ENCODE results near the gene COL15A1.

The COL15A1 gene

GRCh38 chr9:98916660-98917059 lies 27.0 kb upstream of the COL15A1 start:
- no peak for DNase-seq (ENCODE audit: low read depth)

DNA sequence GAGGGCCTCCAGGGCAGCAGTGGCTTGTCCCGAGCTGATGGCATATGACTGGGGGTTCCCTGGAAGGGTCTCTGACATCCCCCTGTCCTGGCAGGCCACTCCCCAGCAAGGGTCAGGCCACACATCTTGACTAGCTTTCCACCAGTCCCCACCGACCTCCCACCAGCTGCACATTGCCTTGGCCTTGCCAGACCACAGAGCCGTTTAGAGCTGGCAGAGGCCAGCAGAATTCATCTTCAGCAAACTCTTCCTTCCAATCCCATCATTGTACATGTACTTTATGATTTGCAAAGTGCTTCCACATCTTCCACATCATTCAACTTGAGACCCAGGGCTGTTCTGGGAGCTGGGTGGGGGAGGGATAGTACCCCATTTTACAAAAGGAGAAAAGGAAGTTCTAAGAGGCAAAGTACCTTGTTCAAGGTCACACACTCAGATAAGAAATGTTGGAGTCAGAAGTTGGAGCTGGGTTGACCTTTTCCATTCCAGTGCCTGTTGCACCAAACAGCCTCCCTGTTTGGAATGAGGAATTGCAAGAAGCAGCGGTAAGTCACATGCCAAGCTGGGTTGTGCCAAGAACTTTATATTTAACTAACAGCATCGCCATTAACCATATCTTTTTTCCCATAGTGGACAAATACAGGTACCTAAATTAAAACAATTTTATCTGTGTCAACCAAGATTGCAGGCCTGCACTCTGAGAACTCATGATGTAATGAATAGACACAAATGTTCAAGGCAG lies 25.8 kb upstream of the COL15A1 start:
- no peak for DNase-seq (ENCODE audit: low read depth)

DNA sequence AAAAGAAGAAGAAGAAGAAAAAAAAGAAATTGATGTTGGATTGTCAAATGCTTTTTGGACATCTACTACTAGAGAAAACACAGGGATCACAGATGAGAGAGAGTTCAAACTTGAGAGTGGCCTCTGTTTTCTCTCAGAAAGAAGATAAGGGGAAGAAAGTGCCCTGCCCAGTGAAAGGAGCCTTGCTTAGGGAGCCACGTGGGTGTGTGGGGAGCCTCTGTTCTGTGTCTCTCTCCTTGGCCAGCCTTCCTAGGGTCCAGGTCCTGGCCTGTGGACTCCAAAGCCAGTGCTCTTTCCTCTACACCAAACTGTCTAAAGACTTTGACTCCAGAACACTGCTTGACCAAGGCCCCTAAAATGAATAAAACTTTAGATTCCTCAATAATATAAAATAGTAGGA lies 22.0 kb upstream of the COL15A1 start:
- DNase-seq (ENCODE audit: low read depth) = no peak

DNA sequence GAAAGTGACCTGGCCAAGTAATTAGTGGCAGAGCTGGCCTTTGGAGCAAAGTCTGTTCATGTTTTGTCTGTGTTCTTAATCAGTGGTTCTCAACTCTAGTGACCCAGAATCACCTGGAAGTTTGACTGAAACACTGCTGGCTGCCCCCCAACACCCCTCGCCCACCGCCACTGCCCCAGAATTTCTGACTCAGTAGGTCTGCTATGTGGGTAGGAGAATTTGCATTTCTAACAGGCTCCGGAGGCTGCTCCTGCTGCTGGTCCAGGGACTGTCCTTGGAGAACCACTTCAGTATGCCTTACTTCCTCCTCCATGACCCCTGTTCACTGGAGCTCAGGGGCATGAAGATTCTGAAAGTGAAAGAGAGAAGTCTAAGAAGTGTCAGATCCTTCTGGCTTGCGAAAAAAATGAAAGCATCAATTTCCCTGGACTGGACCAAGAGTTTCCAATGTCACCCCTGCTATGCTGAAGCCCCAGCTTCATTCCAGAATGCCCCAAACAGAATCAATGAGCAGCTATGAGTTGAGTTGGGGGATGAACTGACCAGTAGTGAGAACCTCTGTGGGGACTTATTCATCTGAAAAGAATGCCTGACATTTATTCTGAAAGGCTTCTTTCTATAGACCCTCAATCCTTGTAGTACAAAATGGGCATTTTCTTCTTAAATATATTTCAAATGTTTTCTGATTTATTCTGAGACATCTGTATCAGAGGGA lies 20.8 kb upstream of the COL15A1 start:
- no peak for DNase-seq (ENCODE audit: low read depth)

DNA sequence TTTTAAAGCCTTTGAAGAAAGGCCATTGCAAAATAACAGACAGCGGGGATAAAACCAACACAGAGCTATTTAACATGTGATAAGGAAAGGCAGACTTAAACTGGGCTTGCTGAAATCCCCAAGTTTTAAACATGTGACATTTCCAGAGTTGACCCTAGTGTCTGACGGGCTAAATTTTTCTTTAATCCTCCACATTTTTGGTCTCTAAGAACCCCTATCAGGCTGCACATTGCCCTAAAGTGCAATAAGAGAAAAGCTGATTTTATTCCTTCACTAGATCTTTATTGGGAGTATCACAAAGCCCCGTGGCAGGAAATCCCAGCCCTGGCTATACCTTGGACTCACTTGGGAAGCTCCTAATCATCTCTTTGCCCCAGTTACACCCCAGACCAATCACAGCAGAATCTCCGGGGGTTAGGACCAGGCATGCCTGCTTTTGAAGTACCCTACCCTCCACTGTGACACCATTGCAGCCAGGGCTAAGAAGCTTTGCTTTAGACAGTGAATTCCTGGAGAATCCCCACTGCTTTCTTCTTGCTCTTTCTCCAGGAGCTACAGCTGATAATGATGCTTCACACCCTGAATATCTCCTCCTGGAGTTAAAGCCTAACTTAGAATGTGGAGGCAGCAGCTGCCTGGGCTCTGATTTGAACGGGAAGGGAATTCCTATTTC lies 20.1 kb upstream of the COL15A1 start:
- DNase-seq (ENCODE audit: low read depth) = no peak

- no peak for DNase-seq (ENCODE audit: low read depth)
These were observed 18.5 kb upstream of the COL15A1 start for GRCh38 chr9:98924946-98925820.

GRCh38 chr9:98925956-98926355 lies 17.8 kb upstream of the COL15A1 start:
- DNase-seq (ENCODE audit: low read depth) = no peak

DNA sequence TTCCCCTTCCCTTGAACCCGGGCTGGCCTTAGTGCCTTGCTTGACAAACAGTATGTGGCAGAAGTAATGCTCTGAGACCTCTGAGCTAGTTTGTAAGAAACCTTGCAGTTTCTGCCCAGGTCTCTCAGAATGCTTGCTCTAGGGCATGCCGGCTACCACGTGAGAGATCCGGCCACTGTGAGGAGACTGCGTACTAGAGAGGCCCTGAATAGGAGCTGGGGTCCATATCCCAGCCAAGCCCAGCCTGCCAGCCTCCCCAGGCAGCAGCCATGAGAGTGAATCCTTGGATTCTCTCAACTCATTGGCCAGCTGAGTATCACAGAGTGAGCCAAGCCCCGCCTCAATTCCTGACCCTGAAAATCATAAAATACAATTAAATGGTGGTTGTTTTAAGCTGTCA lies 16.0 kb upstream of the COL15A1 start:
- DNase-seq (ENCODE audit: low read depth) = no peak

DNA sequence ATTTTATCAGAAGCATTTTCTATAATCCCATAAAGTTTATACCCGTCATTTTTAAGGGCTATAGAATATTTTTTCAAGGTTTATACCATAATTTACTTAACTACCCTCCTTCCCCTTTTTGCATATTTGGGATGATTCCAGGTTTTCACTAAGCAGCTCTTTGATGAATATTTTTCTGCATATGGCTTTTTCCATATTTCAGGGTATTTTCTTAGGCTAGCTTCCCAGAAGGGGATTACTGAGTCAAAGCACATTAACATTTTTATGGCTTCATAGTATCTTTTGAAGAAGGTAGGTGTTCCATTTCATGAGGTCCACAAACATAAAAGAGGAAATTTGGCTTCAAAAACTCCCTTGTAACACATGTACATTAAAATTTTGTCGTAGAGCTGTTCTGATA lies 14.6 kb upstream of the COL15A1 start:
- DNase-seq (ENCODE audit: low read depth) = no peak

DNA sequence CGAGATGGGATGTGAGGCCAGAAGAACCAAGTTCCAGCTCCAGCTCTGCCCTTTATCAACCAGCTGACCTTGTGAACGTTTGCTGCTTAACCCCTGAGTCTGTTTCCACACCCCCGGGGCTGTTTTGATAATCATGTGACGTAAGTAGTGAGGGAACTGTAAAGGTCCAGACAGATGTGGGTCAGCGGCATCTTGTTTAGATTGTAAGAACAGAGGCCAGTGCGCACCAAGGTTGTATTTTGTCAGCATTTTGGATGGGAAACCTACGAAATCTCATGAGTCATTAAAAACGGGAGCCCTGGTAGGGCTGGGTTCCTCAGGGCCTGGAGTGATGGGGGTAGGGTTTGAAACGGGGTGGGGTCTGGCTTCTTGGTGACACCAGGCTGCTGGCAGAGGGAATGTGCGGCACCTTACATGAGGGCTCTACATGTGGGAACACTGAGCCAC lies 13.8 kb upstream of the COL15A1 start:
- no peak for DNase-seq (ENCODE audit: low read depth)

- no peak for DNase-seq (ENCODE audit: low read depth)
These were observed 12.9 kb upstream of the COL15A1 start for GRCh38 chr9:98930792-98931191.

DNA sequence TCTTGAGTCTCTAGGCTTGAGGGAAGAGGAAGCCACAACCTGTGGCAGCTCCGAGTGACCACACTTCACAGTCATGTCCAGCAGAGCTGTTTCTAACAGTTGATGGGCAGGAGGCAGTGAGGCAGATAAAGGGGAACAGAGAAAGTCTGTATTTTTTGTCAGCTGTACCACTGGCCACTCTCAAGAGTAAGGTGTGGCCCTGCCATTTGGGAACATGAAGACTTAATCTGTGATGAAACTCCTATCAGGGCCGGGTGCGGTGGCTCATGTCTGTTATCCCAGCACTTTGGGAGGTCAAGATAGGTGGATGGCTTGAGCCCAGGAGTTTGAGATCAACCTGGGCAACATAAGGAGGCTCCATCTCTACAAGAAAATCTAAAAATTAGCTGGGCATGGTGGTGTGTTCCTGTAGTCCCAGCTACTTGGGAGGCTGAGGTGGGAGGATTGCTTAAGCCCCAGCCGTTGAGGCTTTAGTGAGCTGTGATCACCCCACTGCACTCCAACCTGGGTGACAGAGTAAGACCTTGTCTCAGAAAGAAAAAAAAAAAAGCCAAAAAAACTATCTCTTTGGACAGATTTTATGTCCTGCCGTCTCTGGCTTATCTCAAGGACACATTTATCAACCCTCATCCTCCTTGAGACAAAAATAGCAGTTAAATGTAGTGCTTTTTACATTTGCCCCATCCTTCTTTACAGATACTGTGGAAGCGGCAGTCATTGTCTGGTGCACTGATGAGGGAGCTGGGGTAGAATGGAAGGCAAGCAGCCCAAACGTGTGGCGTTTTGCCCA lies 11.9 kb upstream of the COL15A1 start:
- DNase-seq (ENCODE audit: low read depth) = no peak

DNA sequence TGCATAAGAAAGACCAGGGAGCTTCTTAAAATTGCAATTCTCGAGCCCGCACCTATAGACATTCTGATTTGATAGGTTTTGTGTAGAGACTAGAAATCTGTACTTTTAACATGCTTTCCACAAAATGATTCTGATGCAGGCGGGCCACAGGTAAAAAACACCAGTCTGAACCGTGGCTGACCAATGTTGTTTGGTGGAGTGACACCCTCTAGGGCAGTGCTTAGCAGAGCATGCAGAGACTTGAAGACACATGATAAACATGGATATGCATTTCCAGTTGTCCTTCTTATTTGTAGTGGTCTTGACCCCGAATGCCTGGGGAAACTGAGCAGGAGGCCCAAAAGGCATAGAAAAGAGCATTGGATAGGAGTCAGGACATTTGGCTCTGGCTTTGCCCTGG lies 10.5 kb upstream of the COL15A1 start:
- DNase-seq (ENCODE audit: low read depth) = no peak

DNA sequence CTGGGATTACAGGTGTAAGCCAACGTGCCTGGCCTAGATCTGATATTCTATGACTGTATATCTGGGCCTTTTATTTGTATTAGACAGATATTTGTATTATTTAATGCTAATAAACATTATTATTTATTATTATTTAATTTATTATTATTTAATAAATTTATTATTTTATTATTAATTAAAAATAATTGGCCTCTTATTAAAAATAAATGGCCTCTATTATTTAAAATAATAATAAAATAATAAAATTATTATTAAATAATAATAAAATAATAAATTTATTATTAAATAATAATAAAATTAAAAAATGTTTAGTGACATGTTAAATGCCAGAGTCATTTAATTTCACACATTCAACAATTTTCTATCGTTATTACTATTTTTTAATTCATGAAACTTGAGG lies 9.8 kb upstream of the COL15A1 start:
- no peak for DNase-seq (ENCODE audit: low read depth)

GRCh38 chr9:98935071-98935505 lies 8.6 kb upstream of the COL15A1 start:
- no peak for DNase-seq (ENCODE audit: low read depth)

- no peak for DNase-seq (ENCODE audit: low read depth)
These were observed 3.4 kb upstream of the COL15A1 start for GRCh38 chr9:98940276-98940675.

DNA sequence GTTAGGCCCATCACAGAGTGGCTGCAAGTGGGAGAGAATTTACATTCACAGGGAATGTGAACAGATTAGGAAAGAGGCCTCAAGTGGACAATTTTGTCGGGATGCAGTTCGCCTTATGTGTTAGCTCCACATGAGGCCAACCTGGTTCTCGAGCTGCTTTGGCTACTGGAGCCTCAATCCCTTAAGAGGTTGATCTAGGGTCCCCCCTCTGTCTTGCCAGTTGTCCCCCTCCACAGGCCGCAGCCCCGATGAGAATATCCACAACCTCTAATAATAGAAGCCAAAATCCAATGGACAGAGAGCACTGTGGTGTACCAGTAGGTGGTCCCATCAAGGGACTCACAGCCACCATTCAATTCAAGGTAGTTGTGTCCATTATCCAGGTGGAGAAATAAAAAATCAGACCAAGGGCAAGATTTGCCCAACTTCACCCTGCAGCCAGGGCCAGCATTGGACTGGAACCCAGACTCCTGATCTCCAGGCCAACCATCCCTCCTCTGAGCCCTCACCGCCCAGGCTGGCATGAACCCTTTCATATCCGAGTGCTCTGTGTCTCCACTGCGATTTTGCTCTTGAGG lies 1.7 kb upstream of the COL15A1 start:
- no peak for DNase-seq (ENCODE audit: low read depth)

DNA sequence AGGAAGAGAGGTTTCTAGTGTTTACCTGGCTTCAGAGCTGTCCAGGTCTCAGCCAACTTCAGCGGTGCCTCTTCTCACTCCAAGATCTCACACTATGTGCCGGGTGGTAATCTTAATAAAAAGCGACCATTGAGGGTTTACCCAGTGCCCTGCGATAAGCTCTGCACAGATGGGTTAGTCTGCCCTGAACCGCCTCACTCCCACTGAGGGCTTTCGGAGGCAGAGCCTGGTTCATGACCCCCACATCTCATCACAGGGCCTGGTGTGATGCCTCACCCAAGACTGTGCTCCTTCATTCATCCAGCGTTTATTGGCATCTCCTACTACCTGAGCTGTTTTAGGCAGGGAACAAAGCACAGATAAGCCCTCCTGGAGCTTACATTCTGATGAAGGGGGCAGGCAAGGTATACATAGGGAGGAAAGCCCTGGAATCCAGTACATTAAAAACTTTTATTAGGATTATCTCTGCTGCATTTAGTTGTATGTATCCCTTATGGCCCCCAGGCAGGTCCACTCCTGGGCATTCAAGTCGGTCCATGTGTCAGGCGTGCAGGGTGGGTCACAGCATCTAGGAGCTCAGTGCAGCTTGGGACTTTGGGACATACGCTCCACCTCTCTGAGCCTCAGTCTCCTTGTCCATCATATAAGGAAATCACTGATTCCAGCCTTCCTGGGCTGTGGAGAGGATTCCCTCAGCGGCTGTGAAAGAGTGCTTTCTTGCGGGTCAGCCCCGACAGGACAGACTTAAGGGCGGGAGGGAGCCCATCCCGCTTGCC lies 613 bp upstream of the COL15A1 start:
- DNase-seq (ENCODE audit: low read depth) = no peak

- DNase-seq (ENCODE audit: low read depth) = no peak
These were observed 488 bp downstream of the COL15A1 start for GRCh38 chr9:98944057-98944733.

DNA sequence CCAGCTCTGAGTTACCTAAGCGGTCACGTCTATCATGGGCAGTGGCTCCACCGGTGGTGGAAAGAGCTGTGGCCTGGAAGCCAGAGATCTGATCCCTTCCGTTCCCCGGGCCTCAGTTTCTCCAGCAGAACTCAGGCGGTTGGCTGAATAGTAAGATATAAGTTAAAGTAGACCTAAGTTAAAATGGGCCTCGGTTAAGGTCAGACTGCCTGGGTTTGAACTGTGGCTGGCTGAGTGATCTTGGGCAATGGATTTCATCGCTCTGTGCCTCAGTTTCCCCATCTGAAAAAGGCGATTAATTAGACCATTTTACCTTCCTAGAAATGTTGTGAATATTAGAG lies 997 bp downstream of the COL15A1 start:
- no peak for DNase-seq (ENCODE audit: low read depth)

Data from stimulated activated CD8-positive, alpha-beta memory T cell treated with anti-CD3 and anti-CD28 coated beads, Interleukin-7, amount 100 ng/mL, for 24 hours (primary cell).